GM12891 (cell line): ENCODE measurements around the gene KRTAP20-3.

Experiments
- DNase-seq: peaks from one replicate; pipeline ENCODE4 v3.0.0; 2011; ENCODE audit warnings: low spot score; ENCODE audit not compliant: insufficient read length
- FAIRE-seq: peaks from 2 replicates; lab custom pipeline; 2011; peaks lifted over from hg19 to GRCh38; lab: Jason Lieb, UNC
- PAX5 ChIP-seq: IDR thresholded peaks from 2 replicates; pipeline ENCODE4 v1.6.1; 2011; ENCODE audit warnings: low read length, moderate library complexity, mild to moderate bottlenecking; ENCODE audit not compliant: insufficient read depth, severe bottlenecking
- POLR2A ChIP-seq: IDR thresholded peaks from 2 replicates; pipeline ENCODE4 v1.6.1; 2011; ENCODE audit warnings: low read depth, low read length, control low read depth
- POLR2AphosphoS5 ChIP-seq: IDR thresholded peaks from 2 replicates; pipeline ENCODE4 v1.6.1; 2011; ENCODE audit warnings: low read depth, low read length, control low read depth
- POU2F2 ChIP-seq: IDR thresholded peaks from 2 replicates; pipeline ENCODE4 v1.6.1; 2011; ENCODE audit warnings: low read depth, mild to moderate bottlenecking, control low read depth, low read length, moderate library complexity
- SPI1 ChIP-seq: IDR thresholded peaks from 2 replicates; pipeline ENCODE4 v1.6.1; 2011; ENCODE audit warnings: low read depth, low read length, control low read depth
- TAF1 ChIP-seq: IDR thresholded peaks from 2 replicates; pipeline ENCODE4 v1.6.1; 2011; ENCODE audit warnings: low read depth, low read length, control low read depth

Gene KRTAP20-3

GRCh38 chr21:30674312-30674711, 31.6 kb downstream of the KRTAP20-3 start:
- no peak for DNase-seq
- TF ChIP-seq SPI1 (no peak), PAX5 (no peak), POLR2AphosphoS5 (no peak), POU2F2 (no peak), POLR2A (no peak), TAF1 (no peak)
- no peak for FAIRE-seq

- DNase-seq (no peak), FAIRE-seq (no peak)
These were observed 34.1 kb downstream of the KRTAP20-3 start for GRCh38 chr21:30676737-30677136.

GRCh38 chr21:30680586-30680985, 37.9 kb downstream of the KRTAP20-3 start:
- no peak for TF ChIP-seq PAX5
- TF ChIP-seq SPI1: no peak
- no peak for TF ChIP-seq POLR2AphosphoS5
- TF ChIP-seq POLR2A: no peak
- TF ChIP-seq TAF1: no peak
- TF ChIP-seq POU2F2: no peak
- DNase-seq (no peak), FAIRE-seq (no peak)

More at GRCh38 chr21:30676737-30677136, 34.1 kb downstream of the KRTAP20-3 start:
- TF ChIP-seq SPI1 (no peak), POU2F2 (no peak)

- TF ChIP-seq TAF1 (no peak), PAX5 (no peak)
- FAIRE-seq: no peak
- no peak for DNase-seq
These were observed 41.8 kb downstream of the KRTAP20-3 start for GRCh38 chr21:30684506-30684905.

- no peak for DNase-seq
- no peak for TF ChIP-seq SPI1
- no peak for TF ChIP-seq POU2F2
- TF ChIP-seq PAX5: no peak
- no peak for TF ChIP-seq POLR2AphosphoS5
- TF ChIP-seq TAF1: no peak
- TF ChIP-seq POLR2A: no peak
- FAIRE-seq: no peak
These were observed 47.2 kb downstream of the KRTAP20-3 start for GRCh38 chr21:30689822-30690221.
